ENCODE results near the gene CELF1.
"Not testable (repeated sequence)": the region's sequence is repeated elsewhere in the genome, so short reads cannot be mapped to it uniquely, and the experiment has no call there.

Gene CELF1

GRCh38 chr11:47565340-47566148 is 12.6 kb upstream of the CELF1 start, which contains the start of gene PTPMT1:
Gene PTPMT1, plus strand, starts transcription at chr11:47565599. Its CDS starts 24 bp downstream, at chr11:47565623.
- TF ChIP-seq POLR2A (IDR thresholded peaks at IDR 0.05; ENCODE audit: low read length) (peak; percentile 82), GATA1 (IDR thresholded peaks at IDR 0.05; ENCODE audit: low read depth, low read length) (no peak)
- DNase-seq = peak; percentile 88 to 89

- no peak for DNase-seq
- TF ChIP-seq GATA1 (IDR thresholded peaks at IDR 0.05; ENCODE audit: low read depth, low read length) = no peak
- no peak for TF ChIP-seq POLR2A (IDR thresholded peaks at IDR 0.05; ENCODE audit: low read length)
Measured at GRCh38 chr11:47564933-47565339, 12.0 kb upstream of the CELF1 start.

DNA sequence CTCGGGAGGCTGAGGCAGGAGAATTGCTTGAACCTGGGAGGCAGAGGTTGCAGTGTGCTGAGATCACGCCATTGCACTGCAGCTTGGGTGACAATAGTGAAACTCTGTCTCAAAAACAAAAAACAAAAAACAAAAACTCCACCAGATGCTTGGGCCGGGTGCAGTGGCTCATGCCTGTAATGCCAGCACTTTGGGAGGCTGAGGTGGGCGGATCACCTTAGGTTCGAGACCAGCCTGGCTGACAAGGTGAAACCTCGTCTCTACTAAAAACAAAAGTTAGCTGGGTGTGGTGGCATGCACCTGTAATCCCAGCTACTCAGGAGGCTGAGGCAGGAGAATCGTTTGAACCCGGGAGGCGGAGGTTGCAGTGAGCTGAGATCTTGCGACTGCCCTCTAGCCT is 11.4 kb upstream of the CELF1 start:
- not testable (repeated sequence) for DNase-seq

GRCh38 chr11:47562393-47562792 is 9.5 kb upstream of the CELF1 start:
- not testable (repeated sequence) for DNase-seq

- no peak for TF ChIP-seq POLR2A (IDR thresholded peaks at IDR 0.05; ENCODE audit: low read length)
Measured at GRCh38 chr11:47560426-47560825, 7.5 kb upstream of the CELF1 start.

GRCh38 chr11:47558695-47559094 is 5.8 kb upstream of the CELF1 start:
- TF ChIP-seq GATA1 (IDR thresholded peaks at IDR 0.05; ENCODE audit: low read depth, low read length) (no peak), POLR2A (IDR thresholded peaks at IDR 0.05; ENCODE audit: low read length) (no peak)

More at GRCh38 chr11:47560426-47560825, 7.5 kb upstream of the CELF1 start:
- no peak for DNase-seq

GRCh38 chr11:47557004-47557403 is 4.1 kb upstream of the CELF1 start:
- not testable (repeated sequence) for DNase-seq

More at GRCh38 chr11:47558695-47559094, 5.8 kb upstream of the CELF1 start:
- DNase-seq = no peak

DNA sequence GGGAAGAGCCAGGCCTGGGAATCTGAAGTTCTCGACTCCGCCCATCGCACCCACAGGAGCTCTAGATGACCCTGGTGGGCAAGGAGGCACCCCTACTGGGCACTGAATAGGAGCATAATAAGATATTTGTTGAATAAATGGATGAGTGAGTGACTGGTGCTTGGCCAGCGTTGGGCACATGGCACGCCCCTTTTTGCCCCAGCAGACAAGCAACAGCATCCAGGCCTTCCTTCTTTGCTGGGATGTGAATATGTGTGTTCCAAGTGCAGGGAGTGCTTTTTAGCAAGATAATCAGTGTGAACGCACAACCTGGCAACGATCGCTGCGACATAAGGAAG is 443 bp upstream of the CELF1 start:
- TF ChIP-seq POLR2A (IDR thresholded peaks at IDR 0.05; ENCODE audit: low read length) = no peak
- TF ChIP-seq GATA1 (IDR thresholded peaks at IDR 0.05; ENCODE audit: low read depth, low read length) = no peak
- DNase-seq = no peak

GRCh38 chr11:47552056-47552565 is 821 bp downstream of the CELF1 start:
- TF ChIP-seq GATA1 (IDR thresholded peaks at IDR 0.05; ENCODE audit: low read depth, low read length) (no peak), POLR2A (IDR thresholded peaks at IDR 0.05; ENCODE audit: low read length) (no peak)
- peak in 1 of 2 experiments; percentile 50 for DNase-seq

- TF ChIP-seq GATA1 (IDR thresholded peaks at IDR 0.05; ENCODE audit: low read depth, low read length) (no peak), POLR2A (IDR thresholded peaks at IDR 0.05; ENCODE audit: low read length) (no peak)
- DNase-seq = peak; percentile 34 to 50
Measured at GRCh38 chr11:47551086-47551485, 1.8 kb downstream of the CELF1 start.

DNA sequence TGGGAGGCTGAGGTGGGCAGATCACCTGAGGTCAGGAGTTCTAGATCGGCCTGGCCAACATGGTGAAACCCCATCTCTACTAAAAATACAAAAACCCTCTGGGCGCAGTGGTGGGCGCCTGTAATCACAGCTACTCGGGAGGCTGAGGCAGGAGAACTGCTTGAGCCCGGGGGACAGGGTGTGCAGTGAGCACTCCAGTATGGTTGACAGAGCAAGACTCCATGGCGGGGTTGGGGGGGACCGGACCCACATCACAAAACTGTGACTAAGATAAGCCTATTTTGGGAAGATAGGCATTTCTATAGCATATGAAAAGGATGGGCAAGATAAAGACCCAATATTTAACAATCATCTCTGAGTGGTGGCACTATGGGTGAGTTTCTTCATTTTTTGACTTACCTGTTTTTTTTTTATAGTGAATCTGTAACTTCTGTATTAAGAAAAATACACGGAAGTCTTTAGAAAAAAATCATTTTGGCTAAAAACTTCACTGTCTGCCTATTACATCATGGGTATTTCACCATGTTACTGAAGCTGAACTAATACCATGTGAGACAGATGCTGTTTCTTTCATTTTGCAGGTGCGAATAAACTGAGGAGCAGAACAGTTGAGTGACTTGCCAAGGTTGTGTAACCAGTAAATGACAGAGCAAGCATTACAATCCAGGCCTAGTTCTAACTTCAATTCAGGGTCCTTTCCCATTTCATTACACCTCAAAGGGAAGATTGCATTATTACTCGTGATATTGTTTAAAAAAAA is 2.5 kb downstream of the CELF1 start:
- TF ChIP-seq GATA1 (IDR thresholded peaks at IDR 0.05; ENCODE audit: low read depth, low read length) = no peak
- no peak for TF ChIP-seq POLR2A (IDR thresholded peaks at IDR 0.05; ENCODE audit: low read length)
- DNase-seq = peak in 1 of 2 experiments; percentile 63

DNA sequence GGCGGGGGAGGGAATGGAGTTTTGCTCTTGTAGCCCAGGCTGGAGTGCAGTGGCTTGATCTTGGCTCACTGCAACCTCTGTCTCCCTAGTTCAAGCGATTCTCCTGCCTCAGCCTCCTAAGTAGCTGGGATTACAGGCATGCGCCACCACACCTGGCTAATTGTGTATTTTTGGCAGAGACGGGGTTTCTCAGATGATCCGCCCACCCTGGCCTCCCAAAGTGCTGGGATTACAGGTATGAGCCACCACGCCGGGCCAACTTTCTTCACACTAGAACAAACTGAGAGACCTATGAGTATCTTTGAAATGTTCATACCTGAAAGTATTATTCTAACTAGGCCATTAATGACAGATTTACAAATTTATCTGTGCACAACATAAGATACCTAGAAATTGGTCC is 6.7 kb downstream of the CELF1 start:
- not testable (repeated sequence) for DNase-seq

GRCh38 chr11:47545298-47545697 is 7.6 kb downstream of the CELF1 start:
- TF ChIP-seq GATA1 (IDR thresholded peaks at IDR 0.05; ENCODE audit: low read depth, low read length) (no peak), POLR2A (IDR thresholded peaks at IDR 0.05; ENCODE audit: low read length) (no peak)
- DNase-seq = no peak

- TF ChIP-seq POLR2A (IDR thresholded peaks at IDR 0.05; ENCODE audit: low read length) (no peak), GATA1 (IDR thresholded peaks at IDR 0.05; ENCODE audit: low read depth, low read length) (no peak)
Measured at GRCh38 chr11:47541070-47541469, 11.9 kb downstream of the CELF1 start.

DNA sequence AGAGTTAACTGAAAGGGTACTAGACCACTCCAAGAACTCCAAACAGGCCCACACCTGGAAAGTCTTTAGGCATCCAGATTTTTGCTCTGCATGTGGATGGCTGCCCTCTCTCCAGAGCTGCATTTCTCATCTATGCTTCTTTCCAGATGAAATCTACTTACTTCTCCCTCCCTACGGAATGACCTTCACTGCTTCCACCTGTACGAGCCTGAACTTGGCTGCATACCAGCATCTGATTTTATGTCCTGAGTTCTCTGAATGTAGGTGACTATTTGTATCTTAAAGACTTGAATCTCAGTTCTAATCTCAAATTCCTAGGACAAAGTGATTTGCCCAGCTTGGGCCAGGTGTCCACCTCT is 13.3 kb downstream of the CELF1 start:
- DNase-seq = no peak
- no peak for TF ChIP-seq POLR2A (IDR thresholded peaks at IDR 0.05; ENCODE audit: low read length)
- no peak for TF ChIP-seq GATA1 (IDR thresholded peaks at IDR 0.05; ENCODE audit: low read depth, low read length)

More at GRCh38 chr11:47541070-47541469, 11.9 kb downstream of the CELF1 start:
- DNase-seq = no peak
